Liver (tissue), 9 donors: ENCODE measurements around the gene SLC38A11. TPM values are rescaled to one million over a fixed set of nuclear protein-coding genes. Genes with fewer than 3 reads are reported as not detected.

ENCODE experiments used
- DNase-seq: peaks from one replicate; pipeline ENCODE4 v3.0.0-alpha.2; 2017; ENCODE audit warnings: low spot score
- H3K27ac ChIP-seq, 2 donors: one replicate each; pipeline ENCODE4 v1.7.0; 2013; ENCODE audit warnings: inconsistent platforms in 2 of 2, low read length in 2 of 2, control low read depth in 1 of 2, low read depth in 1 of 2, mild to moderate bottlenecking in 1 of 2
- H3K27me3 ChIP-seq, 4 donors: one replicate each; pipeline versions ENCODE4 v1.6.1 to v1.7.0; 2013; ENCODE audit warnings: low read length in 3 of 4, inconsistent platforms in 1 of 4, mild to moderate bottlenecking in 1 of 4, moderate library complexity in 1 of 4; ENCODE audit not compliant: control insufficient read depth in 4 of 4, insufficient read depth in 4 of 4
- H3K36me3 ChIP-seq, 4 donors: one replicate each; pipeline versions ENCODE4 v1.6.1 to v1.7.0; 2013; ENCODE audit warnings: low read length in 3 of 4, mild to moderate bottlenecking in 3 of 4, low read depth in 1 of 4, moderate library complexity in 1 of 4; ENCODE audit not compliant: control insufficient read depth in 4 of 4, insufficient read depth in 3 of 4
- H3K4me1 ChIP-seq, 4 donors: one replicate each; pipeline versions ENCODE4 v1.6.1 to v1.7.0; 2013; ENCODE audit warnings: low read length in 3 of 4, mild to moderate bottlenecking in 3 of 4, moderate library complexity in 1 of 4; ENCODE audit not compliant: control insufficient read depth in 4 of 4, insufficient read depth in 4 of 4
- H3K4me3 ChIP-seq, 3 donors: one replicate each; pipeline versions ENCODE4 v1.6.1 to v1.7.0; 2013; ENCODE audit warnings: low read length in 3 of 3, control low read depth in 1 of 3, low read depth in 1 of 3, mild to moderate bottlenecking in 1 of 3
- H3K9ac ChIP-seq, 2 donors: one replicate each; pipeline ENCODE4 v1.7.0; 2013; ENCODE audit warnings: low read length in 2 of 2, mild to moderate bottlenecking in 2 of 2, moderate library complexity in 2 of 2, control low read depth in 1 of 2, low read depth in 1 of 2
- H3K9me3 ChIP-seq, 4 donors: one replicate each; pipeline versions ENCODE4 v1.6.1 to v1.7.0; 2013; ENCODE audit warnings: low read length in 3 of 4; ENCODE audit not compliant: control insufficient read depth in 4 of 4
- EGR1 ChIP-seq, 2 donors: IDR thresholded peaks; 2 replicates each; pipeline ENCODE4 v1.6.1; 2016 to 2018; ENCODE audit warnings: antibody characterized with exemption in 2 of 2, low read depth in 2 of 2
- FOXA1 ChIP-seq: IDR thresholded peaks from 2 replicates; pipeline ENCODE4 v1.6.1; 2016; ENCODE audit warnings: antibody characterized with exemption
- FOXA2 ChIP-seq: IDR thresholded peaks from 2 replicates; pipeline ENCODE4 v1.6.1; 2016; ENCODE audit warnings: antibody characterized with exemption
- GABPA ChIP-seq, 2 donors: IDR thresholded peaks in 1 of 2; conservative IDR thresholded peaks in 1 of 2; 2 replicates each; pipeline ENCODE4 v1.6.1; 2016; ENCODE audit warnings: antibody characterized with exemption in 2 of 2, mild to moderate bottlenecking in 1 of 2, moderate library complexity in 1 of 2
- HNF4A ChIP-seq, 2 donors: conservative IDR thresholded peaks; 2 replicates each; pipeline ENCODE4 v1.6.1; 2016; ENCODE audit warnings: antibody characterized with exemption in 2 of 2, mild to moderate bottlenecking in 2 of 2
- HNF4G ChIP-seq: IDR thresholded peaks from 2 replicates; pipeline ENCODE4 v1.6.1; 2016; ENCODE audit warnings: antibody characterized with exemption
- JUND ChIP-seq, 2 donors: IDR thresholded peaks; 2 replicates each; pipeline ENCODE4 v1.6.1; 2016; ENCODE audit warnings: antibody characterized with exemption in 2 of 2
- NR2F2 ChIP-seq: IDR thresholded peaks from 2 replicates; pipeline ENCODE4 v1.6.1; 2016; ENCODE audit warnings: antibody characterized with exemption
- RAD21 ChIP-seq, 2 donors: IDR thresholded peaks; 2 replicates each; pipeline ENCODE4 v1.6.1; 2016; ENCODE audit warnings: antibody characterized with exemption in 2 of 2, mild to moderate bottlenecking in 2 of 2
- RXRA ChIP-seq, 2 donors: IDR thresholded peaks; 2 replicates each; pipeline ENCODE4 v1.6.1; 2017 to 2018; ENCODE audit warnings: antibody characterized with exemption in 2 of 2, mild to moderate bottlenecking in 1 of 2
- SP1 ChIP-seq: IDR thresholded peaks from 2 replicates; pipeline ENCODE4 v1.6.1; 2018; ENCODE audit warnings: antibody characterized with exemption, mild to moderate bottlenecking
- TAF1 ChIP-seq: conservative IDR thresholded peaks from 2 replicates; pipeline ENCODE4 v1.6.1; 2016; ENCODE audit warnings: antibody characterized with exemption, mild to moderate bottlenecking
- WGBS: extraction: QIAGEN DNeasy Blood & Tissue Kit; methylation state at CpG from one replicate; pipeline ENCODE4 v1.1.7; 2013; 5-methylcytosine and 5-hydroxymethylcytosine counted together
- polyA plus RNA-seq, 2 donors: library from polyadenylated mRNA; stranded (reverse) in 1 of 2; unstranded in 1 of 2; fragments of 200-250 nt in 1 of 2; fragments of >200 nt in 1 of 2; fragmentation: Nextera tagmentation in 1 of 2; extraction: Ambion mirVana in 1 of 2; gene quantifications; one replicate each; pipeline versions ENCODE4 v1.2.1 to v1.2.3, GENCODE V29; 2013 to 2015
- total RNA-seq, 2 donors: library from RNA; depleted of rRNA; stranded (reverse); fragments of >200 nt; gene quantifications; one replicate each; pipeline ENCODE4 v1.2.3, GENCODE V29; 2014
- TF ChIP-seq, protein P1 (sequence below): fragments of 150-350 bp; IDR thresholded peaks from 2 replicates; pipeline ENCODE4 v1.5.1; 2017; ENCODE audit warnings: improper control_type of control experiment, low read depth, low read length; ENCODE audit not compliant: missing input control
- TF ChIP-seq, protein P2 (sequence below): IDR thresholded peaks from 2 replicates; pipeline ENCODE4 v1.6.1; 2016; ENCODE audit warnings: antibody characterized with exemption
- TF ChIP-seq, protein P3 (sequence below): IDR thresholded peaks from 2 replicates; pipeline ENCODE4 v1.6.1; 2016; ENCODE audit warnings: antibody characterized with exemption
- TF ChIP-seq, protein P4 (sequence below): IDR thresholded peaks from 2 replicates; pipeline ENCODE4 v1.6.1; 2016; ENCODE audit warnings: antibody characterized with exemption
- TF ChIP-seq, protein P5 (sequence below): IDR thresholded peaks from 2 replicates; pipeline ENCODE4 v1.6.1; 2016; ENCODE audit warnings: antibody characterized with exemption, mild to moderate bottlenecking
- donor health status: healthy.
- donor health status: healthy.
- donor health status: healthy.
- donor health status: healthy.
- donor health status: healthy.

The SLC38A11 gene
- total and polyA plus RNA-seq, 4 donors = 0.54 to 3.3 (median 2.3) TPM

DNA sequence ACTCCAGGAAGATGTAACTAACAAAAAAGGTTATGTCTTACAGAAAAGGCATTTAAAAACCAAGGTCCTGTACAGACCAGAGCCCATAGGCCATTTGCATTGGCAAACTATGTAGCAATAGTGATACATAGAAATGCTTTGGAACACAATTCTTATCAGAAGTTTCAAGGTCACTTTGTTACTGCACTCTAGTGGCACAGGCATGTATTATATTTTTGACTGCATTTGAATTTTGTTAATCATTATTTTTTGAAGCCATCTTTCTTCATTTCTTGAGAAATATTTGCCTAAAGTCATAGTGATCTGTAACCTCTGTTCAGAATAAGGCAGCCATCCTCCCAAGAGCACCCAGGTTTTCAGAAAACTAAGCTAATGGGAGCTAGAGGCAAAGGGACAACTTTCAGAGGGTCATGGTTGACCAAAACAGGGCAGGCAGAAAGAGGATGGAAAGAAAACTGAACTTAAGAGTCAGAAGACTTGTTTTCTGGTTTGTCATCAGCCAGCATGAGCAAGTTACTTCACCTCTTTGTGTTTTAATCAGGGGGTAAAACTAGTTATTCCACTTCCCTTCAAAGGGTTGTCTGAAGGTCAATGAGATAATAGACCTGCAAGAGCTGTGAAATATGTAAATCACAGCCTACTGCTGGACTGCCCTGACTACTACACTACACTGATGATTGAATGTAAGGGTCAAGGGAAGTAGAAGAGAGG, 41.5 kb downstream of the SLC38A11 start (continued):
- TF ChIP-seq, protein P1, sequence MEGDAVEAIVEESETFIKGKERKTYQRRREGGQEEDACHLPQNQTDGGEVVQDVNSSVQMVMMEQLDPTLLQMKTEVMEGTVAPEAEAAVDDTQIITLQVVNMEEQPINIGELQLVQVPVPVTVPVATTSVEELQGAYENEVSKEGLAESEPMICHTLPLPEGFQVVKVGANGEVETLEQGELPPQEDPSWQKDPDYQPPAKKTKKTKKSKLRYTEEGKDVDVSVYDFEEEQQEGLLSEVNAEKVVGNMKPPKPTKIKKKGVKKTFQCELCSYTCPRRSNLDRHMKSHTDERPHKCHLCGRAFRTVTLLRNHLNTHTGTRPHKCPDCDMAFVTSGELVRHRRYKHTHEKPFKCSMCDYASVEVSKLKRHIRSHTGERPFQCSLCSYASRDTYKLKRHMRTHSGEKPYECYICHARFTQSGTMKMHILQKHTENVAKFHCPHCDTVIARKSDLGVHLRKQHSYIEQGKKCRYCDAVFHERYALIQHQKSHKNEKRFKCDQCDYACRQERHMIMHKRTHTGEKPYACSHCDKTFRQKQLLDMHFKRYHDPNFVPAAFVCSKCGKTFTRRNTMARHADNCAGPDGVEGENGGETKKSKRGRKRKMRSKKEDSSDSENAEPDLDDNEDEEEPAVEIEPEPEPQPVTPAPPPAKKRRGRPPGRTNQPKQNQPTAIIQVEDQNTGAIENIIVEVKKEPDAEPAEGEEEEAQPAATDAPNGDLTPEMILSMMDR = peak; percentile 51
- TF ChIP-seq HNF4A (conservative IDR thresholded peaks at IDR 0.05) (peak; percentile 41 to 47), FOXA2 (no peak), SP1 (no peak)
- TF ChIP-seq, protein P2, sequence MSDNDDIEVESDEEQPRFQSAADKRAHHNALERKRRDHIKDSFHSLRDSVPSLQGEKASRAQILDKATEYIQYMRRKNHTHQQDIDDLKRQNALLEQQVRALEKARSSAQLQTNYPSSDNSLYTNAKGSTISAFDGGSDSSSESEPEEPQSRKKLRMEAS = no peak

DNA sequence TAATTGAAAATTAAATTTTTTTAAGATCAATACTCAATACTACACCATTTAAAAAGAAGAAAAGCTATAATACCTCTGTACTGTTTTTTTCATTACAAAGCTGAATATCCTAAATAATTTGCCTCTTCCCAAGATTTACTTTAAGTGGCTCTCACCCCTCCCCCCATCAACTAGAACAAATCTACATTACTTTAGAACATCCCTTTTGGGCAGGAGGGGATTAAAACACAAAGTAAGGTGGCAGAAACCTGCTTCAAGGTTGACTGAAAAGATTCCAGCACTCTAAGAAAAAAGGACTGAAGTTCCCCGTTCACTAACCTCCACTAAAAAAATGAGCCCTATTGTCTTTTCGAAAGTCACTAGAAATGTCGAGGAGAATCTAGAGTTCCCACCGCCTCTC, 42.3 kb downstream of the SLC38A11 start:
- DNase-seq = no peak
- TF ChIP-seq, protein P3, sequence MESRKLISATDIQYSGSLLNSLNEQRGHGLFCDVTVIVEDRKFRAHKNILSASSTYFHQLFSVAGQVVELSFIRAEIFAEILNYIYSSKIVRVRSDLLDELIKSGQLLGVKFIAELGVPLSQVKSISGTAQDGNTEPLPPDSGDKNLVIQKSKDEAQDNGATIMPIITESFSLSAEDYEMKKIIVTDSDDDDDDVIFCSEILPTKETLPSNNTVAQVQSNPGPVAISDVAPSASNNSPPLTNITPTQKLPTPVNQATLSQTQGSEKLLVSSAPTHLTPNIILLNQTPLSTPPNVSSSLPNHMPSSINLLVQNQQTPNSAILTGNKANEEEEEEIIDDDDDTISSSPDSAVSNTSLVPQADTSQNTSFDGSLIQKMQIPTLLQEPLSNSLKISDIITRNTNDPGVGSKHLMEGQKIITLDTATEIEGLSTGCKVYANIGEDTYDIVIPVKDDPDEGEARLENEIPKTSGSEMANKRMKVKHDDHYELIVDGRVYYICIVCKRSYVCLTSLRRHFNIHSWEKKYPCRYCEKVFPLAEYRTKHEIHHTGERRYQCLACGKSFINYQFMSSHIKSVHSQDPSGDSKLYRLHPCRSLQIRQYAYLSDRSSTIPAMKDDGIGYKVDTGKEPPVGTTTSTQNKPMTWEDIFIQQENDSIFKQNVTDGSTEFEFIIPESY = no peak
- TF ChIP-seq, protein P2 = no peak
- TF ChIP-seq, protein P4, sequence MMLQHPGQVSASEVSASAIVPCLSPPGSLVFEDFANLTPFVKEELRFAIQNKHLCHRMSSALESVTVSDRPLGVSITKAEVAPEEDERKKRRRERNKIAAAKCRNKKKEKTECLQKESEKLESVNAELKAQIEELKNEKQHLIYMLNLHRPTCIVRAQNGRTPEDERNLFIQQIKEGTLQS = no peak
- TF ChIP-seq, protein P5, sequence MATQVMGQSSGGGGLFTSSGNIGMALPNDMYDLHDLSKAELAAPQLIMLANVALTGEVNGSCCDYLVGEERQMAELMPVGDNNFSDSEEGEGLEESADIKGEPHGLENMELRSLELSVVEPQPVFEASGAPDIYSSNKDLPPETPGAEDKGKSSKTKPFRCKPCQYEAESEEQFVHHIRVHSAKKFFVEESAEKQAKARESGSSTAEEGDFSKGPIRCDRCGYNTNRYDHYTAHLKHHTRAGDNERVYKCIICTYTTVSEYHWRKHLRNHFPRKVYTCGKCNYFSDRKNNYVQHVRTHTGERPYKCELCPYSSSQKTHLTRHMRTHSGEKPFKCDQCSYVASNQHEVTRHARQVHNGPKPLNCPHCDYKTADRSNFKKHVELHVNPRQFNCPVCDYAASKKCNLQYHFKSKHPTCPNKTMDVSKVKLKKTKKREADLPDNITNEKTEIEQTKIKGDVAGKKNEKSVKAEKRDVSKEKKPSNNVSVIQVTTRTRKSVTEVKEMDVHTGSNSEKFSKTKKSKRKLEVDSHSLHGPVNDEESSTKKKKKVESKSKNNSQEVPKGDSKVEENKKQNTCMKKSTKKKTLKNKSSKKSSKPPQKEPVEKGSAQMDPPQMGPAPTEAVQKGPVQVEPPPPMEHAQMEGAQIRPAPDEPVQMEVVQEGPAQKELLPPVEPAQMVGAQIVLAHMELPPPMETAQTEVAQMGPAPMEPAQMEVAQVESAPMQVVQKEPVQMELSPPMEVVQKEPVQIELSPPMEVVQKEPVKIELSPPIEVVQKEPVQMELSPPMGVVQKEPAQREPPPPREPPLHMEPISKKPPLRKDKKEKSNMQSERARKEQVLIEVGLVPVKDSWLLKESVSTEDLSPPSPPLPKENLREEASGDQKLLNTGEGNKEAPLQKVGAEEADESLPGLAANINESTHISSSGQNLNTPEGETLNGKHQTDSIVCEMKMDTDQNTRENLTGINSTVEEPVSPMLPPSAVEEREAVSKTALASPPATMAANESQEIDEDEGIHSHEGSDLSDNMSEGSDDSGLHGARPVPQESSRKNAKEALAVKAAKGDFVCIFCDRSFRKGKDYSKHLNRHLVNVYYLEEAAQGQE = no peak
- TF ChIP-seq RAD21 (IDR thresholded peaks at IDR 0.05) (no peak), JUND (IDR thresholded peaks at IDR 0.05) (no peak), GABPA (IDR thresholded peaks at IDR 0.05 in 1 of 2, conservative IDR thresholded peaks at IDR 0.05 in 1 of 2) (no peak), FOXA2 (no peak), RXRA (IDR thresholded peaks at IDR 0.05) (no peak), TAF1 (no peak), FOXA1 (no peak), NR2F2 (no peak), EGR1 (IDR thresholded peaks at IDR 0.05; ENCODE audit: low read depth in 2 of 2) (no peak), HNF4G (no peak)
- TF ChIP-seq, protein P1 = no peak
- Histone ChIP-seq H3K9ac (no peak overlapping the region), H3K27ac (peak overlapping the region in 1 of 2 donors; percentile 11), H3K4me3 (no peak overlapping the region), H3K9me3 (no peaks in the 10 kb centered on the region), H3K36me3 (no peaks in the 10 kb centered on the region), H3K27me3 (no peaks in the 10 kb centered on the region), H3K4me1 (peaks cover 6 to 43% (median 36%) of the 10 kb centered on the region in 4 donors)
- WGBS = 89% methylated on average over 4 of the region's 4 CpGs
